C4-2B (cell line): ENCODE results near the gene OR12D1.
"Not testable (repeated sequence)": the region's sequence is repeated elsewhere in the genome, so short reads cannot be mapped to it uniquely, and the experiment has no call there.

ENCODE experiments used
- H3K27ac ChIP-seq: fragments of 450-650 bp; 2 replicates; pipeline ENCODE4 v1.5.1; 2017
- CTCF ChIP-seq: fragments of 450-650 bp; conservative IDR thresholded peaks from 2 replicates; pipeline ENCODE4 v1.5.1; 2017; ENCODE audit warnings: mild to moderate bottlenecking
- ZFX ChIP-seq: fragments of 450-650 bp; IDR thresholded peaks from 2 replicates; pipeline ENCODE4 v1.6.1; 2017

OR12D1 gene

GRCh38 chr6:29439006-29439405, 24.3 kb downstream of the OR12D1 start, which contains the start of gene OR10C1:
OR10C1 (plus strand) TSS chr6:29439306; CDS start chr6:29440016, 710 bp downstream.
- H3K27ac ChIP-seq: no peak within 1 kb of the TSS
- TF ChIP-seq ZFX: no peak
- TF ChIP-seq CTCF: no peak

- no peak overlapping the region for H3K27ac ChIP-seq
- TF ChIP-seq ZFX (no peak), CTCF (no peak)
Observed at GRCh38 chr6:29442719-29443118, 28.0 kb downstream of the OR12D1 start.

GRCh38 chr6:29444031-29444430, 29.3 kb downstream of the OR12D1 start:
- not testable (repeated sequence) for H3K27ac ChIP-seq

GRCh38 chr6:29447670-29448069, 32.9 kb downstream of the OR12D1 start:
- TF ChIP-seq ZFX (no peak), CTCF (no peak)
- no peak overlapping the region for H3K27ac ChIP-seq

- no peak overlapping the region for H3K27ac ChIP-seq
- no peak for TF ChIP-seq CTCF
- no peak for TF ChIP-seq ZFX
Observed at GRCh38 chr6:29451471-29452193, 36.9 kb downstream of the OR12D1 start.

GRCh38 chr6:29456971-29457370, 42.2 kb downstream of the OR12D1 start, which contains the start of the genes OR11A1 and OR2H1:
OR11A1 (minus strand) TSS chr6:29457071; CDS start chr6:29427641, 29,430 bp downstream.
OR2H1 (plus strand) TSS chr6:29457155; CDS start chr6:29461770, 4,615 bp downstream.
- TF ChIP-seq CTCF (no peak), ZFX (no peak)
- no peak within 1 kb of the TSS for H3K27ac ChIP-seq

- TF ChIP-seq CTCF (no peak), ZFX (no peak)
- no peak overlapping the region for H3K27ac ChIP-seq
Observed at GRCh38 chr6:29461021-29461814, 46.5 kb downstream of the OR12D1 start.
